Hematopoietic multipotent progenitor cell (in vitro differentiated cells): ENCODE results near the gene PCNX4. TPM values are rescaled to one million over a fixed set of nuclear protein-coding genes. Genes with fewer than 3 reads are reported as not detected.
"Not testable (repeated sequence)": the region's sequence is repeated elsewhere in the genome, so short reads cannot be mapped to it uniquely, and the experiment has no call there.

Experiments
- DNase-seq, 3 donors: peaks; one replicate each; pipeline ENCODE4 v3.0.0-alpha.2; 2011 to 2015; ENCODE audit warnings: low read depth in 2 of 3, low spot score in 2 of 3
- total RNA-seq: library from RNA; depleted of rRNA; stranded (reverse); fragments of >200 nt; gene quantifications from one replicate; pipeline ENCODE4 v1.2.3, GENCODE V29; 2012

PCNX4 gene
- total RNA-seq, 1 donor = 51.4 TPM

- DNase-seq = not testable (repeated sequence)
Measured at GRCh38 chr14:60099855-60100254, 8.1 kb downstream of the PCNX4 start.

- no peak for DNase-seq
Measured at GRCh38 chr14:60101786-60102185, 10.1 kb downstream of the PCNX4 start.

DNA sequence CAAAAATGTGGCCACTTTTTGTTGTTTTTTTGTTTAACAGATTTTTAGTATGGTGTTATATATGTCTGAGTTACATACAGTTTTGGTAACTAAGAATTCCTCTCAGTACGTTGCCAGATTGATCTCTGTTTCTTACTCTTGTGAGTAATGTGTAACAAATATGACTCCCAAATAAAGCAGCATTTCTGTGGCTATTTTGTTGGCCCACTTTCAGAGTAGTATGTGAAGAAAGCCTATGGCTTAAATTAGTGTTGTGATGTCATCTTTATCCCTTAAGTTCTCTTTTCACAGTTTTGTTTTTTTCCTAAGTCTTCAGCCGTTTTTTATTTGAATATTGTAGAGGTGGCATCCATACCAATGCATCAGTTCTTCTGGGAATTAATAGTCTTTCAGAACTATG lies 10.7 kb downstream of the PCNX4 start:
- no peak for DNase-seq

DNA sequence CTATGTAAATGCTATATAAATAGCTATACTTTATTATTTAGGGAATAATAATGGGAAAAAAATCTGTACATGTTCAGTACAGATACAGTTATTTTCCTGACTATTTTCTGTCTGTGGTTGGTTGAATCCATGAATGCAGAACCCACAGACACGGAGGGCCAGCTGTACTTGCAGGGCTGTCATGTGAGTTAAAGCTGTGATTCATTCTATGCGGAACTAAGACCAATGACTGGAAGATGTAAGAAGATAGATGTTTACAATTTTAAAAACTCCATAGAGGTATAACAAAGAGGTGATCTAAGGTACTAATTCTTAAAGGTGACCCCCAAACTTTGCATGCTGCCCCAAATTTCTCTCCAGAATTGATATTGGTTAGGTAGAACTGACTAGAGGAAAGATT lies 14.6 kb downstream of the PCNX4 start:
- DNase-seq = peak in 1 of 3 donors; percentile 26

DNA sequence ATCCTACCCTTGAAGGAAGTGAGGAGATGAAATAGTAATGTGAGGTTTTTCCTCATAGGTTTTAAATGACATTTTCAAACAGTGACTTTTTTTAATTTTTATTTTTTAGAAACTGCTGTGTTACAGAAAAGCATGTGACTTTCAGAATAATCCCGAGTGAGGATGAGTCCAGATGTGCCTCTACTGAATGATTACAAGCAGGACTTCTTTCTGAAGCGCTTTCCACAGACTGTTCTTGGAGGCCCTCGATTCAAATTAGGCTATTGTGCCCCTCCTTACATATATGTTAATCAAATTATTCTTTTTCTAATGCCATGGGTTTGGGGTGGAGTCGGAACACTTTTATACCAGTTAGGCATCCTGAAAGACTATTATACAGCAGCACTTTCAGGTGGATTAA lies 15.8 kb downstream of the PCNX4 start:
- no peak for DNase-seq

DNA sequence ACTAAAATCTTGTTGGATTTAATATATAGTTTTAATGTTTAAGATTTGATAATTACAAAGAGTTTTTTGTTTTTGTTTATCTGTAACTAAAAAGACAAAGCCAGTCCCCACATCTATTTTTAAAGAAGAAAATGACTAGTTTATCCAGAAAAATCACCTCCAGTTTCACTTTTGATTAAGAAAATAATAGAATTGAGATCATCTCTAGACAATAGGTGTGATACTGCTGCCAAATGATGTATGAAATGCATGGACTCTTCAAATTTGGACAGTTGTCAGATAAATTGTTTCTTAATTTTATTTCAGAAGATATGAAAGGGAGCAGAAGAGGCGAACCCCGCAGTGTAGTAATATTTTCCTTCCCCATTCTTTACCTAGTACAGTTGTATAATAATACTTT lies 20.0 kb downstream of the PCNX4 start:
- DNase-seq = no peak

- no peak for DNase-seq
Measured at GRCh38 chr14:60114881-60115280, 23.2 kb downstream of the PCNX4 start.

GRCh38 chr14:60116181-60116580 lies 24.5 kb downstream of the PCNX4 start:
- no peak for DNase-seq

DNA sequence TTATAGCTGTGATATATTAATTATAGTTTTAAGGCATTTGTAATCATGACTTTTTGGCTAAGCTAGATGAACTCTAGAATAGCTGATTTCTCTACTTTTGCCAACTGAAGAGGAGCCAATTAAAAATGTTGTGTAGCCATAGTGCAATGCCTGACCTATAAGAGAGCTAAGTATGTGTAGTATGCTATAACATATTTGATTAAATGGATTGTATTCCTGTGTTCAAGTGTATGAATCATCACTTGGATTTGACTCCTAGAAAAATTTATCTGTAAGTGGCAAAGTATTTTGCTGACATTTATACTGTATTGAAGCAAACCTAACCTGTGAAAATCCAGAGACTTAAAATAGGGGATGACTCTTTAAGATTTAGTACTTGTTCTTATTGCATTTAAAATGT lies 34.2 kb downstream of the PCNX4 start:
- no peak for DNase-seq

- no peak for DNase-seq
Measured at GRCh38 chr14:60133487-60133886, 41.8 kb downstream of the PCNX4 start.

- no peak for DNase-seq
Measured at GRCh38 chr14:60134702-60135101, 43.0 kb downstream of the PCNX4 start.

GRCh38 chr14:60151715-60152114 lies 60.0 kb downstream of the PCNX4 start:
- peak in 2 of 3 donors; percentile 75 to 80 for DNase-seq

- DNase-seq = peak in 1 of 3 donors; percentile 17
Measured at GRCh38 chr14:60153991-60154390, 62.3 kb downstream of the PCNX4 start.

DNA sequence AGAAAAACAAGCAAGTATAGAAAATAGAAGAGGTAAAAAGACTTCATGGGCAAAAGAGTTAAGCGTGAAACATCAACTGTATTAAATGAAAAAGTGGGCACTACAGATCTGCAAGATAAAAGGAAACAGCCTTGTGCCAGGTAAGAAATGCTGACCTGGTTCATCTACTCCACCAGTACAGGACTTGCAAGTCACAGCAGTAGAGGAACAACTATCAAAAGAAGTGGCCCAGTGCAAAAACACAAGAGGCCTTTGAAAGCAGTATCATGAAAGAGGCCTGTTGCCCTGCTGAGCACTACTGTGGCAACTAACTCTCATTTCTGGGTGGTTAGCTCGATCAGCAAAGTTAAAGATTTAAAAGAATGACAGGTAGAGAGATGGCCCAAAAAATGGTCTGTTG lies 62.9 kb downstream of the PCNX4 start:
- DNase-seq = no peak

DNA sequence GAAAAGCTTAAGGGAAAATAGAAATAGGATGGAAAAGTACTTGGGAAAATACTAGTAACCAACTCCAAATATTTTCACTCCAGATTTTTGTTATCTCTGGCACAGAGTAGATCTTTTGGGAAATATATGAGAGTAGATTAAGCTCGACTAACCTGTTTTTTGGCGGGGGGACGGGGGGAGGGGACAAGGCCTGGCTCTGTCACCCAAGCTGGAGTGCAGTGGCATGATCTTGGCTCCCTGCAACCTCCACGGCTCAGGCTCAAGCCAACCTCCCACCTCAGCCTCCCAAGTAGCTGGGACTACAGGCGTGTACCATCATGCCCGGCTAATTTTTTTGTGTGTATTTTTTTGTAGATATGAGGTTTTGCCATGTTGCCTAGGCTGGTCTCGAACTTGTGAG lies 68.7 kb downstream of the PCNX4 start:
- no peak for DNase-seq

- peak in 1 of 3 donors; percentile 12 for DNase-seq
Measured at GRCh38 chr14:60161196-60162107, 69.7 kb downstream of the PCNX4 start.

DNA sequence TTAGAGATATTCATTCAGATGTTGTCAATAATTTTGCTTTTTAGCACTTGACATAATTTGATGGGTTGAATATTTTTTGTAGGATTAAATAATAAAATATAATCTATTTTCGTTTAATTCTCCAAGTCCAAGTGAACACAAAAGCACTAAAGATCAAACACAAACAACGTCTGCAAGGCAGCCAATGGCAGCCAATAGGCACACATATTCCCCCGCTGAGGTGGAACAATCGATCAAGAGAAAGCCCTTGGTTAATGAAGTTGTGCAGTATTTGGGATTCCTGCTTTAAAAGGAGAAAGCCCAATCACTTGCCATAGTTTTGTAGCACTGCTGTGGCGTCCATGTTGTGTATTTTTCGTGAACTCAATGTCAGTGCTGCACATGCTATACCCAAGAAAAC lies 72.0 kb downstream of the PCNX4 start:
- no peak for DNase-seq

DNA sequence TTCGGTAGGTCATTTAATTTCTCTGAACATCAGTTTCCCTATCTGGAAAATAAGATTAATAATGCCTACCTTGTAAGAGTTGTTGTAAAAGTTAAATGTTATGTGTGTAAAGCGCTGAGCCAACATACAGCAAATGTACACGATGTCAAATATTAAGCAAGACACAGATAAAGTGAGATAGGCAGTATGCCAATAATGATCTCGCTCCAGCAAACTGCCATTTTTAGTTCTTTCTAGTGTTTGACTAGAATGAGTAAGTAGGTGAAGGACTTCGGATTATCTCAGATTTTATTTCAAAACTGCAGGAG lies 72.6 kb downstream of the PCNX4 start:
- peak in 1 of 3 donors; percentile 69 for DNase-seq

GRCh38 chr14:60164712-60165546 lies 73.2 kb downstream of the PCNX4 start, which contains the start of gene DHRS7:
TSS of gene DHRS7 (minus strand) at chr14:60165398. CDS start at chr14:60165309, 89 bp downstream.
- DNase-seq = peak; percentile 48 to 82 (median 77)

DNA sequence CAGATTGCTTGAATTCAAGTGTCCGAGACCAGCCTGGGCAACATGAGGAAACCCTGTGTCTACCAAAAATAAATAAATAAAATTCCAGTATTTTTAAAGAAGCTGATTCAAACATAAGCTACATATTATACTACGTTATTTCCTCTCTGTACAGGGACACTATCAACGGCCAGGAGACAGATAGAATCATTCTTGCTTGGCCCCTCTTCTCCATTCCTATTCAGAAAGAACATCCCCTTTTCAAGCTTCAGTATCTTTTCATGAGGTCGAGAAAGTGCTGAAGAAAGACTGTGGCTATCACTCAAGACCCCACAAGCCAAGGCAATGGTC lies 73.8 kb downstream of the PCNX4 start:
- DNase-seq = no peak

DNA sequence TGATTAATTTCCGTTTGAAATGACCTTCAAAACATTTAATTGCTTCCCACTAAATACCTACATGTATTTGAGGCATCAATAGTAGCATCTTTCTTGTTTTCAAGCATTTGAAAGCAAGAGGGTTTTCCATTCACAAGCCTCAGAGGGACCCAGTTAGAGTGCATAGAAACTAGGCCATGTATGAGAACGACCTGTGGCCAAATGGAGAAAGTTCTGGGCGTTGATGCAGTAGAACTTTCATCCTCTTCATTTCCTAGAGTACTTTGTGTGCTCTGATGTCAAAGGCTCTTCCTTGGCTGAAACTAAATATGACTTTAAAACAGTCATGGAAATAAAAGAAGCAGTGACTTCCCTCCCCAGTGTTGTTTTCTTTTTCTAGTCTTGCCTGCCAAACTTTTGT lies 74.4 kb downstream of the PCNX4 start:
- DNase-seq = peak in 1 of 3 donors; percentile 23

DNA sequence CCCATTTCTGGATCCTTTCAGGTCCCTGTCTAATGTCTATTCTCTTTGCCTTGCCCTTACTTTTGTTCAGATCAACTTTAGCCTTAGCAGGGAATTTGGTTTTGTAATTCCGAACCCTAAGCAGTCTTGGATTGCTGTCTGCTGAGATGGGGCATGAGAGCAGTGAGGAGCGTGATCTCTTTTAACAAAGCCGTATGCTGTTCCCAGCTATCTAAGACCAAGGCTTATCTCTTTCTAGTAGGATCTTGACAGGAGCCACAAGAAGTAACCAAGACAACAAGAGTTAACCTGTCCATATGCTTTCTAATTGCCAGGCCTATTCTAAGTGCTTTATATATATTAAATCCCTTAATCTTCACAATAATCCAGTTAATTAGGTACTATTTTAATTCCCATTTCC lies 78.0 kb downstream of the PCNX4 start:
- no peak for DNase-seq
